Skeletal muscle cell (primary cell): ENCODE data around the gene HRH1.
"Not testable (repeated sequence)": the region's sequence is repeated elsewhere in the genome, so short reads cannot be mapped to it uniquely, and the experiment has no call there.

ENCODE experiments used
- DNase-seq: peaks from one replicate; pipeline ENCODE4 v3.0.0-alpha.2; 2010; ENCODE audit warnings: low read depth
- H3K4me3 ChIP-seq: 2 replicates; pipeline ENCODE4 v1.5.1; 2011; ENCODE audit warnings: low read depth, mild to moderate bottlenecking, control low read depth, low read length, moderate library complexity

The HRH1 gene

DNA sequence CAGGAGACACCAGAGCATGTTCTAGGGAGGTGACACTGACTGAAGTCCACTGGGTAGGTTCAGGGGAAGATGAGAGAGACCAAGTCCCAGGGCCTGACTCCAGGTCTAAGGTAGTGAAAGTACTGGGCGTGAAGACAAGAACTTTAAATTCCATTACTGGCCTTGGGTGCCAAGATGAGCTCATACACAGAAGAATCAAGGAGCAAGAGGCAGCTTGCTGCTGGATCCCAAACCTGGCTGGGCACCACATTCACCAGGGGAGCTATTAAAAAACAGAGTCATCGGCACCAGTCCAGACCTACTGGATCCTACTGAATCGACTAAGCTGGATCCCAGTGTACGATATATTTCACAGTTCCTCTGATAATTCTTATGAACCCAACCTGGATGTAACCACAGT is 75.8 kb downstream of the HRH1 start:
- no peak for DNase-seq
- H3K4me3 ChIP-seq: no peak overlapping the region

DNA sequence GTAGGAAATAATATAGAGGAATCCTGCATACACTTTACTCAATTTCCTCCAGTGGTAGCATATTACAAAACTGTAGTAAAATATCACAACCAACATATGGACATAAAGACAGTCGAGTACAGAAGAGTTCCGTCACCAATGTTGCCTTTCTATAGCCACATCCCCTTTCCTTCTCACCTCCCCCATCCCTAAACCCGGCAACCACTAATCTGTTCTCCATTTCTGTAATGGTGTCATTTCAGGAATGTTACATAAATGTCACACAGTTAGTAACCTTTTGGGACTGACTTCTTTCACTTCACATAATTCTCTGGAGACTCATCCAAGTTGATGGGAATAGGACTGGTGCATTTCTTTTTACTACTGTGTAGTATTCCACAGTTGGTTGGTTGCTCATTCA is 76.5 kb downstream of the HRH1 start:
- H3K4me3 ChIP-seq: no peak overlapping the region
- no peak for DNase-seq

DNA sequence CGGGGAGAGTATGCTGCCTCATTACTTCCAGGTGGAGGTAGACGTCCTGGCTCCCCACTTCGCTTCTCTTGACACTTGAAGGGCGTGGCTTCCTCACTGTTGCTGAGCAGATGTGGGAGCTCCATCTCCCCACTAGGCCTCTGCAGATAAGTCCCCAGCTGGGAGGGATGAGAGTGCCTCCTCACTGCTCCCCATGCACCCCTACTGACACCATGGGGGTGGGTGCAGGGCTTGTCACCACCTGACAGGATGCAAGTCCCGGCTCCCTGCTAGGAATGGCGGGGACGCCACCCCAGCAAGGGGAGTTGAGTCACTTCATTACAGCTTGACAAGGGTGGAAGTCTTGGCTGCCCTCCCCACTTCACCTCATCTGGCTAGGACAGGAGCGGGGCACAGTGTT is 81.1 kb downstream of the HRH1 start:
- no peak for DNase-seq
- H3K4me3 ChIP-seq: no peak overlapping the region

DNA sequence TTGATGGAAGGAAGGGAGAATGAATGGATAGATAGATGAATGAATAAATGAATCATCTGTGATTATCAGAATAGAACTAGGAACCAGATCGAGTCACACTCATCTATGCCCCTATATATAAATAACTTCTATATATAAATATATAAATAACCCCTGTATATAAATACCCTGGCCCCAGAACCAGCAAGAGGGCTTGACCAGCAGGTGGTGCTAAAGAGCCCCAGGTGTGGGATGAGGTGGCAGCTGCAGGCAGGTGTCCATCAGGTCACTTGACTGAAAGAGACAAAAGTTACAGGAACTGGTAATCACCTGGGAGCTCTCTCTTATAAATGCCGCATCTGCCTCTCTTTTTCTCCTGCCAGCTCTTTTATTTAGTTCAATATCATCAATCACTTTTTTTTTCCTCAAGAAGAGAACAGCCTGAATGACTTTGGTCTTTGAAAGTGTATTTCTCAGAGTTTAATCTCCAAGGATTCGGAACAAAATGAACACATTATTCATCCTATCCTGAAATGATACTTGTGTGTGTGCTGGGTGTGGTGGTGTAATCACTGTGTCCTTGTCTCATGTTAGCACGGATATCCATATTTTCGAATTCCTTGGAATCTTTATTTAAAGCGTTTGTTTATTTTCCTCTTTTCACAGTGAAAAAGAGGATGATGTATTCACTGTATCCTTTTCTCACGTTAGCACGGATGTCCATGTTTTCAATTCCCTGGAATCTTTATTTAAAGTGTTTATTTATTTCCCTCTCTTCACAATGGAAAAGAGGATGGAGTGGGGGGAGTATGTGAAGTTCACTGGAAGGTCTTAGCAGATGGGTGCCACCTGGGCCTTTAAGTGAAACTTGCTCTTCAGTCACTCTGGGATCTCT is 82.5 kb downstream of the HRH1 start:
- no peak for DNase-seq
- no peak overlapping the region for H3K4me3 ChIP-seq

DNA sequence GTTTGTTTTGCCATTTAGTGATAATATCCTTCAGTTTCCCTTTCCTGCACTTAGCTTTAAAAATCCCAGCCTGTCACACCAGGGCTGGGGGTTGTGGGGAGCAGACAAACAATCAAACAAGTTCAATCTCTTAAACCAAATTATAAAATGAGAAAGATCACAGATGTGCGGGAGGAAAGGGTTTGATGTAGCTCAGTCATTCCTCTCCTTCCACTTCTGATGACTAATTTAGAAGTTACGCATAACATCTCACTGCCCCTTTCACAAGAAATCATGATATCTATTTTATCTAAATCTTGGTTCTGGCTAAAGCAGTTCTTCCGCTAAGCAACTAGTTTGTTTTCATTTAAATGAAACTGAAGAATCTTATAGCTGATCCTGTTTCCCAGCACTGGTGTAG is 83.8 kb downstream of the HRH1 start:
- DNase-seq: peak; percentile 56
- H3K4me3 ChIP-seq: no peak overlapping the region

DNA sequence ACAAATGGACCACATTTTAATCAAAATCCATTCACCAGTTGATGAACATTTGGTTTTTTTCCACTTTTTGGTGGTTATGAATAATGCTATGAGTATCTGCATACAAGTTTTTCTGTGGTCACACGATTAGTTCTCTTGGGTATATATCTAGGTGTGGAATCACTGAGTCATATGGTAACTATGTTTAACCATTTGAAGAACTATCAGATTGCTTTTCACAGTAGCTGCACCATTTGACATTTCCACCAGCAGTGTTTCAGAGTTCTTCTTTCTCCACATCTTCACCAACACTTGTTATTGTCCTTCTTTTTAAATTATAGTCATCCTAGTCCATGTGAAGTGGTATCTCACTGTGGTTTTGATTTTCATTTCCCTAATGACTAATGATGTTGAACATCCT is 84.6 kb downstream of the HRH1 start:
- DNase-seq: peak; percentile 52

DNA sequence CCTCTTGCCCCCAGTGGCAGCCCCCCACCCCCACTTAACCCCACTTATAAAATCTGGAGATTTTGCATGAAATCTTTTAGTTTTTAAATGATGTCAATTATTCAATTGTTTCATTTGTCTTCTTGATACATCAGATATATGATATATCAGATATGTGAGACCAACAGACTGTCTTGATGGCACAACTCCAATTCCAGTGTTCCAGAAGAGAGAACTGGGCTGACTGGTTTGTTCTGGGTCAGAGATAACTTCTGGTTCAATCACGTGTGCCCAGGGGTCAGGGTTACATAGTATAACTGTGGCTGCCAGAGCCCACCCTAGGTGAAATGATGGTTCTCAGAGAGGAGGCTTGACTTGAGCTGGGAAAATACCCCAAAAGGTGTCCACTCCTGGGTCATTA is 85.5 kb downstream of the HRH1 start:
- no peak overlapping the region for H3K4me3 ChIP-seq
- DNase-seq: no peak

More for the DNA sequence above, 84.6 kb downstream of the HRH1 start:
- H3K4me3 ChIP-seq: no peak overlapping the region

DNA sequence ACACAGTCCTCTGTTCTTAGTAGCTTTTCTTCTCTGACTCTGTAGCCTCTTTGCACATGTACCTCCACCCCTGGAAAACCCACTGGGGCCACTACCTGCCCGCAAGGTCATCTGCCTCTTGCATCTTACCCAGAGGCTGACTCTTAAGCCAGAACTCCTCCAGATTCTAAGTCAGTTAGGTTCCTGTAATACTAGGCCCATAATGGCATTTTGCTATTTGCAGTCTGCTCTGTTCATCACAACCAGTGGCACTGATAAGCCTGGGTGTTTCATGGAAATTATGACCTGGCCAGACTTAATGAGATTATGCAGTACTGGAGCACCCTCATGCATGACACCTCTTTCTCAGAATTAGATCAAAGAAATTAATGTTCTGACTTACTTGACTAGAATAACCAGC is 86.2 kb downstream of the HRH1 start:
- no peak overlapping the region for H3K4me3 ChIP-seq
- no peak for DNase-seq

DNA sequence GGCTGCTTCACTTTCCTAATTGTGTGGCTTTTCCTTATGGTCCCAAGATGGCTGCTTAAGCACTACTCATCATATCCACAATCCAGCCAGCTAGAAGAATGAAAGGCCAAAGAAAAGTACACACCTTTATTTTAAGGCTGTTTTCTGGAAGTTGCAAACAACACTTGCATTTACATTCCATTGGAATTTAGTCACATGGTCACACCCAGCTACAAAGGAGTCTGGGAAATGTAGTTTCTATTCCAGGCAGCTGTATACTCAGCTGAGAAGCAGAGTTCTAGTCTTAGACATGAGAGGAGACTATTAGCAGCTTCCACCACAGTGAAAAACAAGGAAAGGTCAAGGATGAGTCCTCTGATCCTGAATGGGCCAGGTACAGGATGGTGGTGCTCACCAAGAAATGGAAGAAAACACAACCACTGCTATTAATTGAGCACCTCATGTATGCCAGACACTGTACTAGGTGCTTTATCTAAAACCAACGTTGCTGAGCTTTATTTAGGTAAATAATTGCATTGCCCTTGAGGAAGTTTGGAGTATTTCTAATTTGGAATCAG is 89.9 kb downstream of the HRH1 start:
- H3K4me3 ChIP-seq: no peak overlapping the region
- DNase-seq: no peak

DNA sequence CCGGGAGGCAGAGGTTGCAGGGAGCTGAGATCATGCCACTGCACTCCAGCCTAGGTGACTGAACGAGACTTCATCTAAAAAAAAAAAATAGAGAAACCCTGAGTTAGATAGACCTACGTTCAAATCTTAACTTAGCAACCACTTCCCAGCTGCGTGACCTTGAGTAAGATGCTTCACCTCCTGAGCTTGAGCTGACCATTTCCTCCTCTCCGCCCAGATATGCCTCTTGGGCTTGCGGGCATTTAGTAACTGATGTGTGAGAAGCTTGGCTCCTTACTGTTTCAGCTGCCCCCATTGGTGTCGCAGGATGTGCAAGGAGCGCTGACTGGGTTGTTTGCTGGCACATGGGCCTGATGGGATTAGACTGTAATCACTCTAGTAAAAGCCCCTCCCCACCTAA is 91.0 kb downstream of the HRH1 start:
- no peak for DNase-seq
- no peak overlapping the region for H3K4me3 ChIP-seq

DNA sequence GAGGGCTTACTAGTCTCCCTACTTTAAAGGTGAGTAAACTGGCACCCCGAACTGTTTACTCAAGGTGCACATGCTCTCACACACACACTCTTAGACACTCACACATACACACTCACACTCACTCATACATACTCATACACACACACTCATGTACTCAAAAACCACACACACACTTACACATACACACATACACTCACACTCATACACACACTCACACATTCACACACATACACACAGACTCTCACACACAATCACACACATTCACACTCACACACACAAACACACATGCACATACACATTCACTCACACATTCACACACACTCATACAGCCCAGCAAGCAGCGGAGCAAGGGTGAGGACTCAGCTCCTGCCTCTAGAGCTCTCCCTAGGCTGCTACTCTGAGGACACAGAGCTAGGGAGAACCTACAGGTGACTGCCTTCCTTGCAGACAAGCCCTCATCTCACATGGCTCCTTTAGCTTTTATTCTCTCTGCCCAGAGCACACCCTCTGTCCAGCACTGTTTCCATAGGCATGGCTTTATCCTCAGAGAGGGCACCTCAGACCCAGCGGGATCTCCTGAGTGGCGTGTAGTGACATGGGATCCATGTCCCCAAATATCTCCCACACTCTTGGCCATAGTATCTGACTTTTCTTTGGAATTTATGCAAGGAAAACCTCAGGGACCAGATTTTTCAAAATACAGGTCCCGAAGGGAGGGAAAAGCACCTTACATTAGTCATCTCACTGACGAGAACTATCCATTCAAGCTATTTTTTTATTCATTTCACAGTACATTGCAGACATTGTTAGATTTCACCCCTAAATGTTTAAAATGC is 91.8 kb downstream of the HRH1 start:
- H3K4me3 ChIP-seq: no peak overlapping the region
- no peak for DNase-seq

DNA sequence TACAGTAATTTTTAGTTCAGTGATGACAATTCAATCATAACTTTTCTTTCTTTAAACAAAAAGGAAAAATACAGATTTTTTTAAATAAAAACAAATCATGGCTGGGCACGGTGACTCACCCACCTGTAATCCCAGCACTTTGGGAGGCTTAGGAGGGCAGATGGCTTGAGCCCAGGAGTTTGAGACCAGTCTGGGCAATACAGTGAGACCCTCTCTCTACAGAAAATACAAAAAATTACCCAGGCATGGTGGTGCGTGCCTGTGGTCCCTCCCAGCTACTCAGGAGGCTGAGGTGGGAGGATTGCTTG is 92.3 kb downstream of the HRH1 start:
- DNase-seq: no peak
- no peak overlapping the region for H3K4me3 ChIP-seq

DNA sequence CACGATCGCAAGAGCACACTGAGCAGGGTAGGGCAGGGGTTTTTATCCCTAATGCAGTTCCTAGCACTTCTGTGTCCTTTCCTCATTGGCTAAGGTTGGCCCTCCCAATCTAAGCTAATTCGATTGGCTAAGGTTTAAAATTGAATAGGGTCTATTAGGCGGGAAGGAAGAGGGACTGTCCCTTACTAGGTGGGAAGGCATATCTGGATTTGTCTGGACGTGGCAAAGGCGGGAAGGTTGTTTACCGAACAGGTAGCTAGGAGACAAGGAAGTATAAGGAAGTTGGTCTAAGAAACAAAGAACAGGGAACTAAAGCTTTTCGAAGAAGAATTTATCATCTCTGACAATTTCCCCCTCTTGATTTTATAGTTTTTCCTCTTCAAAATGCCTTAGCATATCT is 93.1 kb downstream of the HRH1 start:
- no peak overlapping the region for H3K4me3 ChIP-seq
- no peak for DNase-seq

DNA sequence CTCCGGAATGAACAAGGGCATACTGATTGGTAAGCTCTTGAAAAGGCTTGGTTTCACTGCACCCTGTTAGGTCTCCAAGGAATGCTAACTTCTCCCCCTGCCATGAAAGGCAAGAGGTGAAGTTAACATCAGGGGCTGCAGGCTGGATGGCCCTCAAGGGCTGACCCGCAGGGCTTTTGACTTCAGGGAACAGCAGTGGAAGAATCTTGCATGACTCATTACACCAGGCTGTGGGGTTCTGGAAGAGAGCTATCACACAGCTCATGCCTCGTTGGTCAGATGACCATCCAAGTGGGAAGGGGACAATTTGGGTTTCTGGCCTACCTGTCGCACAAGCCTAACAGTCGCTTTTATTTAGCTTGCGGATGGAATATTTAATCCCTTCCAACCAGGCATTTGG is 94.3 kb downstream of the HRH1 start:
- DNase-seq: no peak

DNA sequence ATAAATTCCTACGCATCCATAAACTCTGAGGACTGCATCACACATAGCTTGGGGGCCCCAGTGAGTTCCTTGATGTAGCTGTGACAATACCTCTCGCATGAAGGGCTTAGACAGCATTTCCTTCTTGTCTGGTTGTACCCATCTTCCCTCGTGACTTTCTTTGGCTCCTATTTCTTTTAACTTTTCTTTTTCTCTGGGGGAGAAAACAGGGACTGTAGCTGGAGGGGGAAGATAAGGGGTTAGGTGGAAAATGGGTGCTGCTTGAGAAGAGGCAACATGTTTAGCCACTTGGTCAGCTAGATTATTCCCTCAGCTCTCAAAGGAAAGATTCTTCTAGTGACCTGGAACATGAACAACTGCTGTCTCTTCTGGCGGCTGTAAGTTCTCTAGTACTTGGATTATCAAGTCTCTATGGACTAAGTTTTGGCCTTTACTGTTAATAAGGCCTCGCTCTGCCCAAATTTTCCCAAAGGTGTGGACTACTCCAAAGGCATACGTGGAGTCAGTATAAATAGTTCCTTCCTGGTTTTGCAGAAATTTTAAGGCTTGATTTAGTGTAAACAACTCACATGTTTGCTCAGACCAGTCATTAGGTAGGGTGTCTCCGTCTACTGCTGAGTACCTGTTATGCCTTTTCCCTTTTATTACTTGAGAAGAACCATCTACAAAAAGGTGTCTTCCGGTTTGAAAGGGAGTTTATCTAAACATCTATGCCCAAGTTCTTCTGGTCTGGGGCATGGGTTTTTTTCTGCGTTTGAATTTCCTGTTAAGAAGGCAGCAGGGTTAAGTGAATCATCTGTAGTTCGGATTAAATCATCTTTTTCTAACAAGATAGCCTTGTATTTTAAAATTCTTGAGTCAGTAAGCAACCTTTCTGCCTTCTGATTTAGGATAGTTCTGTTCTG is 96.9 kb downstream of the HRH1 start:
- H3K4me3 ChIP-seq: no peak overlapping the region
- DNase-seq: no peak

More for the DNA sequence above, 94.3 kb downstream of the HRH1 start:
- H3K4me3 ChIP-seq: no peak overlapping the region

DNA sequence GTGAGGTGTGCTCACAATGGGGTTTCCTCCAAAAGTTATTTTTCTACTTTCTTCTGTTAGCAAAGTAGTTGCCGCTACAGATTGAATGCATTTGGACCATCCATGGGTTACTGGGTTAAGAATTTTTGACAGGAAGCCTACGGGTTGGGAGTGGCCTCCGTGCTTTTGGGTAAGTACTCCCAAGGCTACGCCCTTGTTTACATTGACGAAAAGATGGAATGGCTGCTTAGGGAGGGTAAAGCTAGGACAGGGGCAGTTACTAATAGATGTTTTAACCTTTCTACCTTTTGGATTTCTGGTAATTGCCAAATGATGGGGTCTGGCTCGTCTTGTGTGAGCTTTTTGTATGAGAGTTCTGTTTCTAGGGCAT is 97.5 kb downstream of the HRH1 start:
- no peak overlapping the region for H3K4me3 ChIP-seq
- DNase-seq: no peak

DNA sequence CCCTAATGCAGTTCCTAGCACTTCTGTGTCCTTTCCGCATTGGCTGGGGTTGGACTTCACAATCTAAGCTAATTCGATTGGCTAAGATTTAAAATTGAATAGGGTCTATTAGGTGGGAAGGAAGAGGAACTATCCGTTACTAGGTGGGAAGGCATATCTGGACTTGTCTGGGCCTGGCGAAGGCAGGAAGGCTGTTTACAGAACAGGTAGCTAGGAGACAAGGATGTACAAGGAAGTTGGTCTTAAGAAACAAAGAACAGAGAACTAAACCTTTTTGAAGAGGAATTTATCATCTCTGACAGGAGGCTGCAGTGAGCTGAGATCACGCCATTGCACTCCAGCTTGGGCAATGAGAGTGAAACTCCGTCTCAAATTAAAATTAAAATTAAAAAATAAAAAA is 100.6 kb downstream of the HRH1 start:
- no peak for DNase-seq
- H3K4me3 ChIP-seq: no peak overlapping the region

DNA sequence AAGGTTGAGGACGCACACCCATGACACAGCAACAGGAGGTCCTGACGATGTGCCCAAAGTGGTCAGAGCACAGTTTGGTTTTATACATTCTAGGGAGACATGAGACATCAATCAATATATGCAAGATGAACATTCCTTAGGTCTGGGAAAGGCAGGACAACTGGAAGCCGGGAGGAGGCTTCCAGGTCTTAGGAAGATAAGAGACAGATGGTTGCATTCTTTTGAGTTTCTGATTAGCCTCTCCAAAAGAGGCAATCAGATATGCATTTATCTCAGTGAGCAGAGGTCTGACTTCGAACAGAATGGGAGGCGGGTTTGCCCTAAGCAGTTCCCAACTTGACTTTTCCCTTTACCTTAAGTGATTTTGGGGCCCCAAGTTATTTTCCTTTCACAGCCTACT is 101.2 kb downstream of the HRH1 start:
- not testable (repeated sequence) for H3K4me3 ChIP-seq, DNase-seq

DNA sequence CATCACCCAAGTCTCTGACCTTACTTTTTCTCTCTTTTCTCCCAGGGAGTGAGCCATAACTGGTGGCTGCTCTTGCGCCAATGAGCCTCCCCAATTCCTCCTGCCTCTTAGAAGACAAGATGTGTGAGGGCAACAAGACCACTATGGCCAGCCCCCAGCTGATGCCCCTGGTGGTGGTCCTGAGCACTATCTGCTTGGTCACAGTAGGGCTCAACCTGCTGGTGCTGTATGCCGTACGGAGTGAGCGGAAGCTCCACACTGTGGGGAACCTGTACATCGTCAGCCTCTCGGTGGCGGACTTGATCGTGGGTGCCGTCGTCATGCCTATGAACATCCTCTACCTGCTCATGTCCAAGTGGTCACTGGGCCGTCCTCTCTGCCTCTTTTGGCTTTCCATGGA is 104.7 kb downstream of the HRH1 start:
- H3K4me3 ChIP-seq: no peak overlapping the region
- DNase-seq: no peak

DNA sequence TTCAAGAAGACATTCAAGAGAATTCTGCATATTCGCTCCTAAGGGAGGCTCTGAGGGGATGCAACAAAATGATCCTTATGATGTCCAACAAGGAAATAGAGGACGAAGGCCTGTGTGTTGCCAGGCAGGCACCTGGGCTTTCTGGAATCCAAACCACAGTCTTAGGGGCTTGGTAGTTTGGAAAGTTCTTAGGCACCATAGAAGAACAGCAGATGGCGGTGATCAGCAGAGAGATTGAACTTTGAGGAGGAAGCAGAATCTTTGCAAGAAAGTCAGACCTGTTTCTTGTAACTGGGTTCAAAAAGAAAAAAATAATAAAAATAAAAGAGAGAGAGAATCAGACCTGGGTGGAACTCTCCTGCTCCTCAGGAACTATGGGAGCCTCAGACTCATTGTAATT is 106.2 kb downstream of the HRH1 start:
- no peak for DNase-seq

More for the DNA sequence above, 106.2 kb downstream of the HRH1 start:
- H3K4me3 ChIP-seq: no peak overlapping the region
